Ovary (tissue), 9 donors: ENCODE data around the gene OR5B12. TPM values are rescaled to one million over a fixed set of nuclear protein-coding genes. Genes with fewer than 3 reads are reported as not detected.
"Not testable (repeated sequence)": the region's sequence is repeated elsewhere in the genome, so short reads cannot be mapped to it uniquely, and the experiment has no call there.

Experiments used
- DNase-seq, 5 donors: peaks; one replicate each; pipeline ENCODE4 v3.0.0-alpha.2; 2019 to 2020
- H3K27ac ChIP-seq, 2 donors: fragments of 200-600 bp; one replicate each; pipeline versions ENCODE4 v1.5.1 to v1.8.0; 2019 to 2022
- H3K27me3 ChIP-seq: fragments of 200-600 bp; one replicate; pipeline ENCODE4 v1.8.0; 2022
- H3K36me3 ChIP-seq: fragments of 200-600 bp; sonication (generic); one replicate; pipeline ENCODE4 v1.5.1; 2019
- H3K4me1 ChIP-seq: one replicate; pipeline ENCODE4 v1.8.1; 2013; ENCODE audit warnings: mild to moderate bottlenecking, moderate library complexity; ENCODE audit not compliant: insufficient read depth
- H3K4me3 ChIP-seq: fragments of 200-600 bp; sonication (generic); one replicate; pipeline ENCODE4 v1.5.1; 2017
- H3K9me3 ChIP-seq, 2 donors: fragments of 200-600 bp in 1 of 2; sonication (generic) in 1 of 2; one replicate each; pipeline versions ENCODE4 v1.5.1 to v1.8.1; 2013 to 2019; ENCODE audit warnings: mild to moderate bottlenecking in 1 of 2, moderate library complexity in 1 of 2
- CTCF ChIP-seq, 3 donors: fragments of 450-650 bp in 2 of 3; fragments of 200-600 bp in 1 of 3; IDR thresholded peaks; one replicate each; pipeline versions ENCODE4 v1.5.1 to v1.8.0; 2016 to 2022; ENCODE audit warnings: antibody characterized with exemption in 3 of 3, mild to moderate bottlenecking in 1 of 3
- EP300 ChIP-seq: sonication (generic); formaldehyde crosslinking; IDR thresholded peaks from one replicate; pipeline ENCODE4 v1.6.1; 2017; ENCODE audit warnings: antibody characterized with exemption
- POLR2A ChIP-seq: fragments of 450-650 bp; IDR thresholded peaks from one replicate; pipeline ENCODE4 v1.6.1; 2017; ENCODE audit warnings: antibody characterized with exemption, mild to moderate bottlenecking, moderate library complexity
- WGBS, 3 donors: extraction: QIAGEN DNeasy Blood & Tissue Kit in 1 of 3; methylation state at CpG; one replicate each; pipeline versions ENCODE4 v1.1.5 to v1.1.7; 2013 to 2017; 5-methylcytosine and 5-hydroxymethylcytosine counted together
- intact Hi-C, 4 donors: fragments of 100-400 bp; cut with DNase I; formaldehyde crosslinking; loops; one replicate each; pipeline versions ENCODE4 v1.11.0 to v1.15.1; 2022 to 2023
- polyA plus RNA-seq, 2 donors: library from polyadenylated mRNA; stranded (reverse); fragments of 200-250 nt in 1 of 2; fragments of 350-450 nt in 1 of 2; fragmentation: Illumina TruSeq in 1 of 2; extraction: RNeasy Lipid Tissue Mini Kit (QIAGEN cat#74804) in 1 of 2; gene quantifications; one replicate each; pipeline ENCODE4 v1.2.3, GENCODE V29; 2013 to 2014
- total RNA-seq, 7 donors: library from RNA; depleted of rRNA in 2 of 7; stranded (reverse); fragments of >200 nt in 2 of 7; fragmentation: NEBNext Ultra II Directional in 3 of 7; extraction: Animal tissue kit (Norgen Biotek cat#: 25700) in 3 of 7; gene quantifications; one replicate each; pipeline versions ENCODE4 v1.1.0 to v1.2.4, GENCODE V29; 2016 to 2023
- donor health status: DM: no; HTN: no; CAD: no; lungs with moderate emphysema.
- donor health status: DM: no; HTN: no; CAD: no.
- donor health status: Bipolar disorder and iron deficiency.
- donor health status: DM: yes; HTN: yes; CAD: no.
- donor health status: DM: no; HTN: no; CAD: no.
- donor health status: DM: yes; HTN: yes; CAD: no.

Gene OR5B12
- total and polyA plus RNA-seq, 9 donors, result not detected

GRCh38 chr11:58428021-58428420, 14.0 kb downstream of the OR5B12 start, which contains the start of gene OR5B2:
OR5B2 (minus strand) TSS chr11:58428121; CDS start chr11:58423261, 4,860 bp downstream.
- TF ChIP-seq EP300 (no peak), CTCF (IDR thresholded peaks at IDR 0.05) (no peak), POLR2A (no peak)
- intact Hi-C loops, result no loop called here

GRCh38 chr11:58406774-58407173, 35.3 kb downstream of the OR5B12 start, which contains the start of gene OR5B3:
OR5B3 (minus strand) TSS chr11:58406874; CDS start chr11:58403409, 3,465 bp downstream.
- Histone ChIP-seq H3K36me3 (no peaks in the 10 kb centered on the region), H3K4me3 (no peak within 1 kb of the TSS), H3K9me3 (no peaks in the 10 kb centered on the region), H3K27me3 (no peaks in the 10 kb centered on the region), H3K4me1 (no peaks in the 10 kb centered on the region), H3K27ac (no peak within 1 kb of the TSS)
- intact Hi-C loops, result no loop called here
- no peak for DNase-seq
- TF ChIP-seq POLR2A (no peak), CTCF (IDR thresholded peaks at IDR 0.05) (no peak), EP300 (no peak)
- 44 to 63% (median 49%) methylated on average over 1 of the region's 1 CpG for WGBS, 3 donors

More at GRCh38 chr11:58428021-58428420, 14.0 kb downstream of the OR5B12 start, which contains the start of gene OR5B2:
- no peaks in the 10 kb centered on the region for H3K9me3 ChIP-seq
- WGBS, 3 donors, result 63 to 73% (median 64%) methylated on average over 3 of the region's 3 CpGs
- H3K27me3 ChIP-seq, result no peaks in the 10 kb centered on the region
- no peak within 1 kb of the TSS for H3K27ac ChIP-seq
- H3K4me1 ChIP-seq, result no peaks in the 10 kb centered on the region
- no peak for DNase-seq
- no peaks in the 10 kb centered on the region for H3K36me3 ChIP-seq
- no peak within 1 kb of the TSS for H3K4me3 ChIP-seq

GRCh38 chr11:58399622-58400021, 42.4 kb downstream of the OR5B12 start:
- H3K4me1 ChIP-seq, DNase-seq, intact Hi-C loops, H3K4me3 ChIP-seq, H3K36me3 ChIP-seq, H3K27me3 ChIP-seq, H3K27ac ChIP-seq, H3K9me3 ChIP-seq: not testable (repeated sequence)
- WGBS, 3 donors, result 71 to 79% (median 75%) methylated on average over 1 to 2 of the region's 2 CpGs

GRCh38 chr11:58395581-58395980, 46.5 kb downstream of the OR5B12 start:
- intact Hi-C loops, result no loop called here
- Histone ChIP-seq H3K27ac (no peak overlapping the region), H3K4me1 (no peaks in the 10 kb centered on the region), H3K9me3 (peaks cover 0 to 3% of the 10 kb centered on the region in 2 donors), H3K4me3 (no peak overlapping the region), H3K36me3 (no peaks in the 10 kb centered on the region), H3K27me3 (no peaks in the 10 kb centered on the region)
- no peak for TF ChIP-seq EP300
- TF ChIP-seq POLR2A, result no peak
- no peak for TF ChIP-seq CTCF (IDR thresholded peaks at IDR 0.05)
- DNase-seq, result no peak
- WGBS, 3 donors, result 62 to 75% (median 71%) methylated on average over 2 of the region's 2 CpGs

GRCh38 chr11:58394195-58394594, 47.8 kb downstream of the OR5B12 start:
- Histone ChIP-seq H3K36me3 (no peaks in the 10 kb centered on the region), H3K9me3 (peaks cover 0 to 3% of the 10 kb centered on the region in 2 donors), H3K4me1 (no peaks in the 10 kb centered on the region), H3K27me3 (no peaks in the 10 kb centered on the region), H3K4me3 (no peak overlapping the region), H3K27ac (no peak overlapping the region)
- intact Hi-C loops, result loop anchor here in 1 of 4 donors (5.0 kb wide), 1 partner anchor 1678 kb away; no protein-coding TSS in a partner anchor
- TF ChIP-seq CTCF (IDR thresholded peaks at IDR 0.05) (no peak), POLR2A (no peak), EP300 (no peak)
- DNase-seq, result no peak
